Testis (tissue), 3 donors: ENCODE data around the gene MID1. TPM values are rescaled to one million over a fixed set of nuclear protein-coding genes. Genes with fewer than 3 reads are reported as not detected.

Experiments used
- DNase-seq: peaks from one replicate; pipeline ENCODE4 v3.0.0-alpha.2; 2019
- H3K27ac ChIP-seq, 2 donors: fragments of 200-600 bp; sonication (generic); one replicate each; pipeline ENCODE4 v1.5.1; 2019
- H3K27me3 ChIP-seq: fragments of 200-600 bp; sonication (generic); one replicate; pipeline ENCODE4 v1.5.1; 2019
- H3K36me3 ChIP-seq: fragments of 200-600 bp; sonication (generic); one replicate; pipeline ENCODE4 v1.5.1; 2017; ENCODE audit warnings: low read depth; ENCODE audit errors: missing control alignments
- H3K4me1 ChIP-seq: fragments of 200-600 bp; sonication (generic); one replicate; pipeline ENCODE4 v1.5.1; 2019
- H3K4me3 ChIP-seq, 2 donors: fragments of 200-600 bp; sonication (generic); one replicate each; pipeline ENCODE4 v1.5.1; 2017 to 2019
- H3K9me3 ChIP-seq: fragments of 200-600 bp; sonication (generic); one replicate; pipeline ENCODE4 v1.5.1; 2017
- POLR2A ChIP-seq: fragments of 450-650 bp; IDR thresholded peaks from one replicate; pipeline ENCODE4 v1.6.1; 2017; ENCODE audit warnings: antibody characterized with exemption, mild to moderate bottlenecking, moderate library complexity
- WGBS, 2 donors: methylation state at CpG; one replicate each; pipeline ENCODE4 v1.1.5; 2018; 5-methylcytosine and 5-hydroxymethylcytosine counted together
- intact Hi-C: fragments of 100-400 bp; cut with DNase I; formaldehyde crosslinking; loops from one replicate; pipeline ENCODE4 v1.15.1; 2023; ENCODE audit warnings: low total_unique reads
- polyA plus RNA-seq: library from polyadenylated mRNA; stranded (reverse); fragments of 350-450 nt; fragmentation: Illumina TruSeq; extraction: RNeasy Lipid Tissue Mini Kit (QIAGEN cat#74804); gene quantifications from one replicate; pipeline ENCODE4 v1.2.3, GENCODE V29; 2014; ENCODE audit warnings: low read depth, low replicate concordance; ENCODE audit not compliant: insufficient read depth
- total RNA-seq, 2 donors: library from RNA; depleted of rRNA; stranded (reverse); fragments of >200 nt; gene quantifications; one replicate each; pipeline ENCODE4 v1.2.3, GENCODE V29; 2016
- TF ChIP-seq, protein P1 (sequence below), 3 experiments: fragments of 450-650 bp in 2 of 3; fragments of 200-600 bp in 1 of 3; sonication (generic) in 1 of 3; IDR thresholded peaks; one replicate each; pipeline ENCODE4 v1.5.1; 2016 to 2019; ENCODE audit warnings: antibody characterized with exemption in 3 of 3, mild to moderate bottlenecking in 2 of 3, moderate library complexity in 1 of 3

The MID1 gene
- total and polyA plus RNA-seq, 3 donors from 2014 or later = 10.3 to 34.6 (median 18.3) TPM

DNA sequence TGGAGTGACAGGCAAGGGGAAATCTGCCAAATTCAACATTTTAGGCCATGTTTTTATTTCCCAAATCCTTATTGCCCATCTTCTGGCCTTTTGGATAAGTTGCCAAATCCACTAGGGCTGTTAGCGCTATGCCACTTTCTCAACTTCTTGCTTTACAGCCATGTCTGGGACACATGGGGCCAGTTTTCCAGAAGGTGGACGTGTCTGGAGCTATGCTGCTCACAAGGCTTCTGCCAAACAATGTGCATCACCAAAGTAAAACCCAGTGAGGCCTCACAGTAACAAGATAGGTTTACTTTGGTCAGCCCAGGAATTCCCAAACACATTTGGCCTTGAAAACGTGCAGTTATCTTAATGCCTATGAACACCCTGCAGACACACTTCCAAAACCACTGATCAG lies 142.9 kb downstream of the MID1 start:
- no peak overlapping the region for H3K27ac ChIP-seq
- intact Hi-C loops = no loop called here
- no peaks in the 10 kb centered on the region for H3K9me3 ChIP-seq
- H3K36me3 ChIP-seq = no peaks in the 10 kb centered on the region
- no peaks in the 10 kb centered on the region for H3K4me1 ChIP-seq
- TF ChIP-seq POLR2A = no peak
- TF ChIP-seq, protein P1, sequence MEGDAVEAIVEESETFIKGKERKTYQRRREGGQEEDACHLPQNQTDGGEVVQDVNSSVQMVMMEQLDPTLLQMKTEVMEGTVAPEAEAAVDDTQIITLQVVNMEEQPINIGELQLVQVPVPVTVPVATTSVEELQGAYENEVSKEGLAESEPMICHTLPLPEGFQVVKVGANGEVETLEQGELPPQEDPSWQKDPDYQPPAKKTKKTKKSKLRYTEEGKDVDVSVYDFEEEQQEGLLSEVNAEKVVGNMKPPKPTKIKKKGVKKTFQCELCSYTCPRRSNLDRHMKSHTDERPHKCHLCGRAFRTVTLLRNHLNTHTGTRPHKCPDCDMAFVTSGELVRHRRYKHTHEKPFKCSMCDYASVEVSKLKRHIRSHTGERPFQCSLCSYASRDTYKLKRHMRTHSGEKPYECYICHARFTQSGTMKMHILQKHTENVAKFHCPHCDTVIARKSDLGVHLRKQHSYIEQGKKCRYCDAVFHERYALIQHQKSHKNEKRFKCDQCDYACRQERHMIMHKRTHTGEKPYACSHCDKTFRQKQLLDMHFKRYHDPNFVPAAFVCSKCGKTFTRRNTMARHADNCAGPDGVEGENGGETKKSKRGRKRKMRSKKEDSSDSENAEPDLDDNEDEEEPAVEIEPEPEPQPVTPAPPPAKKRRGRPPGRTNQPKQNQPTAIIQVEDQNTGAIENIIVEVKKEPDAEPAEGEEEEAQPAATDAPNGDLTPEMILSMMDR (IDR thresholded peaks at IDR 0.05) = no peak
- H3K4me3 ChIP-seq = no peak overlapping the region
- no peak for DNase-seq
- 68 to 88% methylated on average over 3 of the region's 3 CpGs for WGBS, 2 donors
- no peaks in the 10 kb centered on the region for H3K27me3 ChIP-seq

DNA sequence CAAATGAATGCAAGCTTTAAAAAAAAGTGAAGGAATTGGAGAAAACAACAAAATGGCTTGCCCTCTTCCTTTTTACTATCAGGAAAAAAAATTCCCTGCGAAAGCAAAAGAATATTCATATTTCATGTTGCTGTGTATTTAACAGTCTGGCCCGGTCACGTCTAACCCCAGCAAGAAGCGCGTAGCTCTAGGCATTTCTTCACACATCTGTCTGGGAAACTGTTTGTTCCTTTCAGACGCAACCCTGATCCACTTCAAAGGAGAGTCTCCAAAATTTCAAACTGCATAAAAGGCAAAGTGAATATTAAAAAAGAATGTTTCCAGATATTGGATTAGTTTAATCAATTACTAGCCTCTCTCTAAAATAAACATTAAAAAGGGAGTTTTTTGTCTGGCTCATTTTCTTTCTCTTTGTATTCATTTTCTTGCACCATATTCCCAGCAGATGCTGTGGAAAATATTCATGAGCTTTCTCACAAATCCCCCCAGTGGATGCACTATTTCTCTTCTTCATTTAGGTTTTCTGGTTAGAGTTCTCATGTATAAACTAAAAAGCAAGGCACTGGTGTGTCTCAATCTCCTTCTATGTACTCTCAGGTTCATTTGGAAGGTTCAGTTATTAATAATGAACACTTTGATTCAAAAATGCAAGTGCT lies 145.3 kb downstream of the MID1 start:
- DNase-seq = no peak
- H3K4me1 ChIP-seq = no peaks in the 10 kb centered on the region
- H3K9me3 ChIP-seq = no peaks in the 10 kb centered on the region
- no peaks in the 10 kb centered on the region for H3K36me3 ChIP-seq
- 60% methylated on average over 6 of the region's 6 CpGs for WGBS, 2 donors
- intact Hi-C loops = no loop called here
- no peaks in the 10 kb centered on the region for H3K27me3 ChIP-seq
- TF ChIP-seq, protein P1 (IDR thresholded peaks at IDR 0.05) = no peak
- no peak for TF ChIP-seq POLR2A
- no peak overlapping the region for H3K4me3 ChIP-seq
- H3K27ac ChIP-seq = no peak overlapping the region

DNA sequence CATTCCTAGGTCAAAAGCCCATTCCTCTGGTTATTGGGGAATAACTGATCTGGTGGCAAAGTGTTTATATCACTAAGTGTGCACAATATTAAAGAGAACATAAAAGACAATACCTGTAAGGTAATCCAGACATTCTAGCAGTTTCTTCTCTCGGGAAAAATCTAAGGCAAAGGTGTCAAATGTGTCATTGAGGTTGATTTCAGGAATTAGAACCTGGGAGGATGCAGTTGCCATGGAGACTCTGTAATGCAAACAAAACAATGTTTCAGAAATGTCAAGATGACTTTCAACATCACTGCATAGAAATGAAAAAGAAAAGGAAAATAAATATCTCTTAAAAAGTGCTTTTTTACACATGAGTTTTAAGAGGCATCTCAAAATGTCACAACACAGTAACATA lies 145.9 kb downstream of the MID1 start:
- no peaks in the 10 kb centered on the region for H3K27me3 ChIP-seq
- 70 to 82% methylated on average over 1 of the region's 1 CpG for WGBS, 2 donors
- H3K4me1 ChIP-seq = no peaks in the 10 kb centered on the region
- intact Hi-C loops = no loop called here
- H3K4me3 ChIP-seq = no peak overlapping the region
- no peak overlapping the region for H3K27ac ChIP-seq
- TF ChIP-seq, protein P1 (IDR thresholded peaks at IDR 0.05) = no peak
- TF ChIP-seq POLR2A = no peak
- DNase-seq = no peak
- no peaks in the 10 kb centered on the region for H3K36me3 ChIP-seq
- H3K9me3 ChIP-seq = no peaks in the 10 kb centered on the region

DNA sequence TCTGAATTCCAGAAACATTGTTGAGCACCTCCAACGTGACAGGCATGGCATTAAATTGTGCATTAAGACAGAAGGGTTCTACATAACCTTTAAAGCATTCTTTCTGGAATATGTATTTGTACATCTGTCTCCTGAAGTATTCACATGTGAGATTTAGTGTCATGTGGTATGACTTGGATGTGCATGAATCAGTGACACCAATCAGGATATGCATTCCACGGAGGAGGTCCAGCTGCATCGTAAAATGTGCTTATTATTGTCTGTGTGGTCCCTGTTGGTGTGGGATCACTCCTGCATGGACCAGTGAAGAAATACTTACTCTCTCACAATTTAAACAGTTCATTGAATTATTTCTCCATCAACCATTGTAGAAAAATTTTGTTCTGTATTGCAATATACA lies 149.0 kb downstream of the MID1 start:
- no peaks in the 10 kb centered on the region for H3K27me3 ChIP-seq
- H3K9me3 ChIP-seq = no peaks in the 10 kb centered on the region
- WGBS, 2 donors = 90 to 94% methylated on average over 3 of the region's 3 CpGs
- no peak for TF ChIP-seq POLR2A
- TF ChIP-seq, protein P1 (IDR thresholded peaks at IDR 0.05) = no peak
- H3K4me1 ChIP-seq = no peaks in the 10 kb centered on the region
- DNase-seq = no peak
- intact Hi-C loops = no loop called here
- no peaks in the 10 kb centered on the region for H3K36me3 ChIP-seq
- no peak overlapping the region for H3K4me3 ChIP-seq
- H3K27ac ChIP-seq = no peak overlapping the region

DNA sequence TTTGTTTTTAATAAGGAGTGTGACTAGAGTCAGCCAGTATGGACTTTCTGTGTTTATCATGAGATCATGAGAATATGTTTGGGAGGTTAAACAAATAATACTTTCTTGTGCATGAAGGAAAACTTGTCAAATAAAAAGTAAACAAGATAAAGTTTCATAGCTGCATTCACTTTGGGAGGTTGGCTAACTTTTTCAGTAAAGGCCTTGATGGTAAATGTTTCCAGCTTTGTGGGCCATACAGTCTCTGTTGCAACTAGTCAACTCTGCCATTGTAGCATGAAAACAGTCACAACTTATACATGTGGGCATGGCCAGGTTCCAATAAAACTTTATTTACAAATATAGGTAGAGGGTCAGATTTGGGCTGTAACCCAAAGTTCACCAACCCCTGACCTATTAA lies 150.4 kb downstream of the MID1 start:
- no peaks in the 10 kb centered on the region for H3K27me3 ChIP-seq
- no peaks in the 10 kb centered on the region for H3K9me3 ChIP-seq
- no peak for TF ChIP-seq POLR2A
- H3K27ac ChIP-seq = no peak overlapping the region
- no peak overlapping the region for H3K4me3 ChIP-seq
- intact Hi-C loops = no loop called here
- no peaks in the 10 kb centered on the region for H3K4me1 ChIP-seq
- DNase-seq = no peak
- H3K36me3 ChIP-seq = no peaks in the 10 kb centered on the region
